GM12873 (cell line): ENCODE measurements around the gene LRP8.
A peak's percentile ranks its signal among the peaks of the same experiment; 100 is the strongest.

Source experiments
- TF ChIP-seq, protein P1 (sequence below): IDR thresholded peaks from 2 replicates; pipeline ENCODE4 v1.5.1; 2012; ENCODE audit warnings: low read depth, mild to moderate bottlenecking, moderate library complexity, low read length, control low read depth; ENCODE audit not compliant: insufficient read depth; ENCODE audit errors: missing control alignments

The LRP8 gene

DNA sequence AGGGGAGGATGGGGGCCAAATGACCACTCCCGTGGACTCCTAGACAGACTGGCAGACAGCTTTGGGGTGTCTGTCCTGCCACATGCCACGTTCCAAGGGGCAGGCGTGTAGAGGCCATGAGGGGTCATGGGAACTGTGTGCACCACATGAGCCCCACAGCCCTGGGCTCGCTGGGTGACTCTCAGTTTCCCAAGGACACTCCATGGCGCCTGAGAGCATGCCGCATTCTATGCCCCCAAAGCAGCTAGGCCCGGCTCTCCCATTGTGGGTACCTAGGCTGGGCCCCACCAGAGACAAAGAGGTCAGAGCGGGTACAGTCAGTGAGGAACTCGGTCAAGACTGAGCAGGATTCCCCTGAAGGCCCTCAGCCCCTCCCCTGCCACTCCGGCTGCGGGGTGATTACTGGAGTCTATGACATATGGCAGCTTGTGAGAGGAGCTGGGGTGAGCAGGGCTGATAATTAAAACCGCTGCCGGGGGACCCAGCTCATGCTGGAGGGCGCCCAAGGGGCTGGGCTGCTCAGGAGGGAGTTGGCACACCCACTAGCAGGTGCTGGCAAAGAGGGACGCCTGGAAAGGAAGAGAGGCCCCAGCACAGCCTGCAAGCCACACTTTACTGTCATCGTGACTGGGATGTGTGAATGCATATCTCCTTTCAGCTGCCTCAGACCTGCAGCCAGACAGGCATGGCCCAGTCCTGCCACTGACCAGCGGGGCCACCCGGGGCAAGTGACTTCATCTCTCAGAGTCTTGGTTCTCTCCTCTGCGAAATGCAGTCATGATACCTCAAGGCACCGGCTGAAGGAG lies 8.4 kb downstream of the LRP8 start:
- TF ChIP-seq, protein P1, sequence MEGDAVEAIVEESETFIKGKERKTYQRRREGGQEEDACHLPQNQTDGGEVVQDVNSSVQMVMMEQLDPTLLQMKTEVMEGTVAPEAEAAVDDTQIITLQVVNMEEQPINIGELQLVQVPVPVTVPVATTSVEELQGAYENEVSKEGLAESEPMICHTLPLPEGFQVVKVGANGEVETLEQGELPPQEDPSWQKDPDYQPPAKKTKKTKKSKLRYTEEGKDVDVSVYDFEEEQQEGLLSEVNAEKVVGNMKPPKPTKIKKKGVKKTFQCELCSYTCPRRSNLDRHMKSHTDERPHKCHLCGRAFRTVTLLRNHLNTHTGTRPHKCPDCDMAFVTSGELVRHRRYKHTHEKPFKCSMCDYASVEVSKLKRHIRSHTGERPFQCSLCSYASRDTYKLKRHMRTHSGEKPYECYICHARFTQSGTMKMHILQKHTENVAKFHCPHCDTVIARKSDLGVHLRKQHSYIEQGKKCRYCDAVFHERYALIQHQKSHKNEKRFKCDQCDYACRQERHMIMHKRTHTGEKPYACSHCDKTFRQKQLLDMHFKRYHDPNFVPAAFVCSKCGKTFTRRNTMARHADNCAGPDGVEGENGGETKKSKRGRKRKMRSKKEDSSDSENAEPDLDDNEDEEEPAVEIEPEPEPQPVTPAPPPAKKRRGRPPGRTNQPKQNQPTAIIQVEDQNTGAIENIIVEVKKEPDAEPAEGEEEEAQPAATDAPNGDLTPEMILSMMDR = no peak

DNA sequence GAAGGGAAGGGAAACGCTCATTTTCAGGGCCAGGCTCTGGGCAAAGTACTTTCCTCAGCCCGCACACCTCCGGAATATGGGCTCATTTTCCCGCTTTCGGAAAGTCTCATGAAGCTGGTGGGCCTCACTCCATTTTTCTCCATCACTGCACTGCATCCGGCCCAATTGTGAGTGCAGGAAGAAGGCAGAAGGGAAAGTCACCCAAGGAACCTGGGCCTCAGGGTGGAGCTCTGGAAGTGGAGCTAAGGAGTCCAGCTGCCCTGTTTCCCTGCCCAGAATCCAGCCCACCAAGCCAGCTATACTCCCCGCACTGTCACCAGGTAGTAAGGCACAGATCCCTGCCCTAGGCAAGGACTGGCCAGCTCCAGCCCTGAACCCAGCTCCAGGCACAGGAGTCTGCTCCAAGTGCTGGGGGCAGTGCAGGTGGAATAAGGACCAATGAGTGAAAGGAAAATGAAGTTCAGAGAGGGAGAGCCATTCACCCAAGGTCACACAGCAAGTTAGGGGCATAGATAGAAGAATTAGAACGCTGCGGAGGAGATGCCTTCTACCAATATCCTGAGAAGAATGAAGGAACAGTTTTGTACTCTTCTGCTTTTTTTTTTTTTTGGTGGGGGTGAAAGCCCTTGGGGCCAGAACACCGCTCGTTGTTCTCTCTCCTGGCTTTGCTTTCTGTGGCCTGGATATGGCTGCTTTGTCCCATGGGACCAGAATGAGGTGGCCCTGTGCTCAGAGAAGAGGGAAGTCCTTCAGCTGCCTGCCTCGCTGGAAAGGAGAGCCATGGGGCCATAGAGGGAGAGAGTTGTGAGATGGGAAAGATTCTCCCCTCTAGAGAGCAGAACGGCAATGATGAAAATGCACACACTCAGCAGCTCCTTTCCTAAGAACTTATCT lies 10.0 kb downstream of the LRP8 start:
- TF ChIP-seq, protein P1 = no peak

GRCh38 chr1:53316766-53317581 lies 10.9 kb downstream of the LRP8 start:
- TF ChIP-seq, protein P1 = no peak

DNA sequence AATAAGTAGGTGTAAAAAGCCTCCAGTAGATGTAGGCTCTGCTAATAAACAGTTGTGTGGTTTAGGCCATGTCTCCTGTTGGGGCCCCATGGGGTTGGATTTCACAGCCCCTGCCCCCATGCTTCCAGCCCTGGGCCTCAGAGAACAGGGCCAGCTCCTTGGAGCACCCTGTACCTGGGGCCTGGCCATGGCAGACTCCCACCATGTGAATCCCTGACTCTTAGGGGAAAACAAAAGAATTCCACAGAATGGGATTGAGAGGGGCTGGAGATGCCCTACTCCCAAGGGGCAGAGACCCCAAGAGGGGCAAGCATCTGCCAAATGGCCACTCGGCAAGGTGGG lies 11.5 kb downstream of the LRP8 start:
- TF ChIP-seq, protein P1 = no peak

DNA sequence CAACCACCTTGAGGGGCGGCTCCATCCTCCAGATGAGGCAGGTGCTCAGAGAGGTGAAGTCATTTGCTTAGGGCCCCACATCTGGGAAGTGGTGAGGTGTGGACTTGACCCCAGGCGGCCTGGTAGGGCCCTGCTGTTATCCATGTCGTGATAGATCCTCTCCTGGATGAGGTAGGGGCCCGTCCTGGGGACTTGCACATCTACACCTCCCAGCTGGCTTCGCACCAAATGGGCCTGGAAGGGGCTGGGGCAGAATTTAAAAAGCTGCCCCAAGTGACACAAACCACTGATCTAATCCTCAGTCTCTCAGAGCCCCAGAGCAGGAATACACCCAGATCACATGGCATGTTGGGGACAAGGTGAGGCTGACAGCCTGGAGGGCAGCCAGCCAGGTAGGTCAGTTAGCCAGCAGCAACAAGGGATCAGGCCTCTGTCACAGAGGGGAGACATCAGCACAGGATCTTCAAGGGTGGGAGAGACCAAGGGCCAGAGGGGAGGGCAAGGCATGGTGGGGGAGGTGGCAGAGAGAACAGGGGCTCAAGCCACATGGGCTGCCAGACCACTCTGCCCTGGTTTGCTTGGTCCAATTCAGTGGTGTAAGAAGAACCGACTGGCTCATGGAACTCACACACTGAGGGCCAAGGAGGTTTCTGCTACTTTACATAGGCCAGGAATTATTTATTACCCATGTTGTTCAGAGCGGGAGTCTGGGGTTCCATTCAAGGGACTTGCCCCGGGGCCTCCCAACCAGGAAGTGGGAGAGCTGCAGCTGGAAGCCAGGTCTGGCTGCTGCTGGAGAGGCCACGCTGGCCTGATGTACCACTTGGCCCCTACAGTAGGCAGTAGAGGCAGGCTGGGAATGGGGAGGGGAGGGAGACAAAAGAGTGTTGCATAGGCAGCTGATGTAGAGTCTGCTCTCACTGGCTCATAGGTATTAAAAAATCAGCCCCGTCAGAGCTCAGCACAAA lies 12.1 kb downstream of the LRP8 start:
- TF ChIP-seq, protein P1 = peak; percentile 13

- TF ChIP-seq, protein P1 = no peak
These were observed 12.8 kb downstream of the LRP8 start for GRCh38 chr1:53315046-53315445.
